ENCODE data around the gene RBM47.

Gene RBM47

GRCh38 chr4:40661803-40662202 is 32.1 kb upstream of the RBM47 start:
- no peak overlapping the region for H2BK5ac ChIP-seq (ENCODE audit: low read depth, low read length, poor library complexity, severe bottlenecking)
- no peak overlapping the region for H3K23ac ChIP-seq (ENCODE audit: low read length in 2 of 2)
- no peak overlapping the region for H2BK120ac ChIP-seq (ENCODE audit: low read depth, low read length)
- no peak for DNase-seq
- H3K18ac ChIP-seq (ENCODE audit: low read depth in 1 of 2, low read length in 2 of 2), result no peak overlapping the region
- H3K27me3 ChIP-seq (ENCODE audit: control insufficient read depth in 1 of 2, insufficient read depth in 1 of 2, low read length in 2 of 2), result no peaks in the 10 kb centered on the region
- no peak overlapping the region for H3K4me3 ChIP-seq (ENCODE audit: insufficient read depth in 1 of 2, low read depth in 1 of 2, low read length in 2 of 2)
- H4K91ac ChIP-seq (ENCODE audit: low read length), result no peak overlapping the region
- no peak overlapping the region for H2BK12ac ChIP-seq (ENCODE audit: low read length in 2 of 2)
- H3K27ac ChIP-seq (ENCODE audit: low read length, poor library complexity, severe bottlenecking), result no peak overlapping the region
- peaks cover 2% of the 10 kb centered on the region for H3K4me1 ChIP-seq (ENCODE audit: control insufficient read depth, insufficient read depth, low read depth, low read length)
- no peaks in the 10 kb centered on the region for H3K36me3 ChIP-seq (ENCODE audit: control insufficient read depth in 1 of 2, insufficient read depth in 2 of 2, low read depth in 1 of 2, low read length in 2 of 2)
- H3K9me3 ChIP-seq (ENCODE audit: control insufficient read depth, low read length), result no peaks in the 10 kb centered on the region
- peak overlapping the region; percentile 9 for H2AK5ac ChIP-seq (ENCODE audit: low read length, severe bottlenecking)
- H3K4ac ChIP-seq (ENCODE audit: low read depth in 1 of 2, low read length in 2 of 2), result no peak overlapping the region
- no peak overlapping the region for H3K4me2 ChIP-seq (ENCODE audit: low read length, poor library complexity, severe bottlenecking)
- no peak overlapping the region for H2BK15ac ChIP-seq (ENCODE audit: low read depth, poor library complexity, severe bottlenecking)
- 90% methylated on average over 3 of the region's 4 CpGs for WGBS
- no peak overlapping the region for H3K9ac ChIP-seq (ENCODE audit: low read length)
- no peak overlapping the region for H2AFZ ChIP-seq (ENCODE audit: low read depth, low read length)
- H3K14ac ChIP-seq (ENCODE audit: low read length in 2 of 2), result no peak overlapping the region
- H3K79me1 ChIP-seq (replicated peaks; ENCODE audit: low read length, poor library complexity, severe bottlenecking), result no peaks in the 10 kb centered on the region
- no peak overlapping the region for H4K8ac ChIP-seq (ENCODE audit: low read length)

DNA sequence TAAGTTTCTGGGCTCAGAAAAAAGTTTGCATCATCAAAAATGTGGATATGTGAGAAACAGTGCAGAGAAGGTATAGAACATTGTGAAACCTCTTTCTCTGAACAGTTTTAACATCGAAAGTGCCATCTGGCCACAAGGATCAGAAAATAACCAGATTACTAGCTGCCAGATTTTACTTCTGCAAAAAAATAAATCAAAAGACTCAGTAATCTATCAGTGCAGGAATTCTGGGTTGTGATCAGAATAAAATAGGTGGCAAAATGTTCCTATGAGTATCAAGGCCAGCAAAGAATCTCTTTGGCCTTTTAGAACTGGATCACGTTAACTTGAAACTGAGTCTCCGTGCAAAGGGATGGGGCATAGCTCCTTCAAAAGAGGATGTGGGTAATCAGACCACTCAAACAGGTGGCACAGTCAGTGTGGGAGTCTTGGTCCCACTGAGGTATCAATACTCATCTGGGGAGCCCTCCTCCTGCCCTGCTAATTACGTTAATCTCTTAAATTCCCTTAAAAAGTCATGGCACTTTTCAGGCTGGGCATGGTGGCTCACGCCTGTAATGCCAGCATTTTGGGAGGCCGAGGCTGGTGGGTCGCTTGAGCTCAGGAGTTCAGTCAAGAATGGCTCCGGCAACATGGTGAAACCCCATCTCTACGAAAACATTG is 26.7 kb upstream of the RBM47 start:
- H3K4me3 ChIP-seq (ENCODE audit: insufficient read depth in 1 of 2, low read depth in 1 of 2, low read length in 2 of 2), result no peak overlapping the region
- H3K79me1 ChIP-seq (replicated peaks; ENCODE audit: low read length, poor library complexity, severe bottlenecking), result no peaks in the 10 kb centered on the region
- H3K23ac ChIP-seq (ENCODE audit: low read length in 2 of 2), result no peak overlapping the region
- 91% methylated on average over 8 of the region's 9 CpGs for WGBS
- no peak overlapping the region for H2AFZ ChIP-seq (ENCODE audit: low read depth, low read length)
- H3K4me2 ChIP-seq (ENCODE audit: low read length, poor library complexity, severe bottlenecking), result no peak overlapping the region
- H4K8ac ChIP-seq (ENCODE audit: low read length), result no peak overlapping the region
- H2BK15ac ChIP-seq (ENCODE audit: low read depth, poor library complexity, severe bottlenecking), result no peak overlapping the region
- H2BK12ac ChIP-seq (ENCODE audit: low read length in 2 of 2), result no peak overlapping the region
- no peak overlapping the region for H3K27ac ChIP-seq (ENCODE audit: low read length, poor library complexity, severe bottlenecking)
- no peak overlapping the region for H2BK5ac ChIP-seq (ENCODE audit: low read depth, low read length, poor library complexity, severe bottlenecking)
- H3K14ac ChIP-seq (ENCODE audit: low read length in 2 of 2), result no peak overlapping the region
- H2BK120ac ChIP-seq (ENCODE audit: low read depth, low read length), result no peak overlapping the region
- H3K4ac ChIP-seq (ENCODE audit: low read depth in 1 of 2, low read length in 2 of 2), result no peak overlapping the region
- H3K9me3 ChIP-seq (ENCODE audit: control insufficient read depth, low read length), result no peaks in the 10 kb centered on the region
- no peak overlapping the region for H3K9ac ChIP-seq (ENCODE audit: low read length)
- no peak overlapping the region for H2AK5ac ChIP-seq (ENCODE audit: low read length, severe bottlenecking)
- no peak for DNase-seq
- H3K27me3 ChIP-seq (ENCODE audit: control insufficient read depth in 1 of 2, insufficient read depth in 1 of 2, low read length in 2 of 2), result no peaks in the 10 kb centered on the region
- no peak overlapping the region for H4K91ac ChIP-seq (ENCODE audit: low read length)
- no peaks in the 10 kb centered on the region for H3K4me1 ChIP-seq (ENCODE audit: control insufficient read depth, insufficient read depth, low read depth, low read length)
- H3K36me3 ChIP-seq (ENCODE audit: control insufficient read depth in 1 of 2, insufficient read depth in 2 of 2, low read depth in 1 of 2, low read length in 2 of 2), result no peaks in the 10 kb centered on the region
- no peak overlapping the region for H3K18ac ChIP-seq (ENCODE audit: low read depth in 1 of 2, low read length in 2 of 2)

DNA sequence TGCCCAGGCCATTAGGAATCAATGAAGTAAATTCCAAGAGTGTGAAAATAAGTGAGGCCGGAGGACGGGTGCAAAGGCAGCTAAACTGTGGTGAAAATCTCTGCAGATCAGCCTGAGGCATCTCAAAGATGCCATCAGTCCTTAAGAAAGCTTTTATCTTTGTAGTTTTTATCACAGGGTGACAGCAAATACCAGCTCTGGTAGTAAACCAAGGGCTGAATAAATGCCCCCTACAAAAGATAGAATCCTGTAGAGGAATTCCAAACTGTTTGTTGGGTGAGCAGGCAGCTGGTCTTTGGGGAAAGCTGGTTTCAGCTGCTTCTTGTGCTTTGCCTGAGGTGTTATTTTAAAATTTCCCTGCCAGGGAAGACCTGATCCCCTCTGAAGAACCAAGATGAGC is 21.6 kb upstream of the RBM47 start:
- Histone ChIP-seq H3K4me1 (ENCODE audit: control insufficient read depth, insufficient read depth, low read depth, low read length) (no peaks in the 10 kb centered on the region), H3K23ac (ENCODE audit: low read length in 2 of 2) (no peak overlapping the region), H3K4me2 (ENCODE audit: low read length, poor library complexity, severe bottlenecking) (no peak overlapping the region), H4K91ac (ENCODE audit: low read length) (no peak overlapping the region), H3K18ac (ENCODE audit: low read depth in 1 of 2, low read length in 2 of 2) (no peak overlapping the region), H3K36me3 (ENCODE audit: control insufficient read depth in 1 of 2, insufficient read depth in 2 of 2, low read depth in 1 of 2, low read length in 2 of 2) (no peaks in the 10 kb centered on the region), H3K9me3 (ENCODE audit: control insufficient read depth, low read length) (no peaks in the 10 kb centered on the region), H2AK5ac (ENCODE audit: low read length, severe bottlenecking) (no peak overlapping the region), H3K4ac (ENCODE audit: low read depth in 1 of 2, low read length in 2 of 2) (no peak overlapping the region), H2AFZ (ENCODE audit: low read depth, low read length) (no peak overlapping the region), H3K14ac (ENCODE audit: low read length in 2 of 2) (no peak overlapping the region), H4K8ac (ENCODE audit: low read length) (no peak overlapping the region), H2BK15ac (ENCODE audit: low read depth, poor library complexity, severe bottlenecking) (no peak overlapping the region), H3K4me3 (ENCODE audit: insufficient read depth in 1 of 2, low read depth in 1 of 2, low read length in 2 of 2) (no peak overlapping the region), H3K27me3 (ENCODE audit: control insufficient read depth in 1 of 2, insufficient read depth in 1 of 2, low read length in 2 of 2) (no peaks in the 10 kb centered on the region), H3K79me1 (replicated peaks; ENCODE audit: low read length, poor library complexity, severe bottlenecking) (no peaks in the 10 kb centered on the region), H2BK12ac (ENCODE audit: low read length in 2 of 2) (no peak overlapping the region), H3K27ac (ENCODE audit: low read length, poor library complexity, severe bottlenecking) (no peak overlapping the region), H2BK120ac (ENCODE audit: low read depth, low read length) (no peak overlapping the region), H2BK5ac (ENCODE audit: low read depth, low read length, poor library complexity, severe bottlenecking) (no peak overlapping the region), H3K9ac (ENCODE audit: low read length) (no peak overlapping the region)
- no peak for DNase-seq
- WGBS, result 86% methylated on average over 2 of the region's 2 CpGs

DNA sequence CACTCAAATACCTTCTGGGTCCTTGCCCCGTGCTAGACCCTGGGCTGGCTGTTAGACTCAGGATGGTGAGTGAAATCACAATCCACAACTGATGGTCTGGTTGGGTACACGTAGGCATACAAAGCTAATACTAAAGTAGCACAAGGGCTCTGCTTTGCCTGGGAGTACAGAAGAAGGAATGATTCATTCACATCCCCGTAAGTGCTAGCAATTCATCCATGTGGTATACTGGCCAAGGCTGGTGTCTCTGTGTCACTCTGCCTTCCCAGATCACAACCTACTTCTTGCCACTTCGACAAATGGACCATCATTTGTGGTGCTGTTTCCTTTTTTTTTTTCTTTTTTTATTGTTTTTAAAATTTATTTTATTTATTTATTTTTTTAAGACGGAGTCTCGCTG is 19.7 kb upstream of the RBM47 start:
- no peak overlapping the region for H2BK5ac ChIP-seq (ENCODE audit: low read depth, low read length, poor library complexity, severe bottlenecking)
- H3K4me3 ChIP-seq (ENCODE audit: insufficient read depth in 1 of 2, low read depth in 1 of 2, low read length in 2 of 2), result no peak overlapping the region
- H2AK5ac ChIP-seq (ENCODE audit: low read length, severe bottlenecking), result no peak overlapping the region
- no peak overlapping the region for H3K18ac ChIP-seq (ENCODE audit: low read depth in 1 of 2, low read length in 2 of 2)
- no peak overlapping the region for H3K14ac ChIP-seq (ENCODE audit: low read length in 2 of 2)
- H2BK15ac ChIP-seq (ENCODE audit: low read depth, poor library complexity, severe bottlenecking), result no peak overlapping the region
- no peaks in the 10 kb centered on the region for H3K36me3 ChIP-seq (ENCODE audit: control insufficient read depth in 1 of 2, insufficient read depth in 2 of 2, low read depth in 1 of 2, low read length in 2 of 2)
- no peaks in the 10 kb centered on the region for H3K9me3 ChIP-seq (ENCODE audit: control insufficient read depth, low read length)
- H3K4me2 ChIP-seq (ENCODE audit: low read length, poor library complexity, severe bottlenecking), result no peak overlapping the region
- no peak overlapping the region for H3K23ac ChIP-seq (ENCODE audit: low read length in 2 of 2)
- no peaks in the 10 kb centered on the region for H3K4me1 ChIP-seq (ENCODE audit: control insufficient read depth, insufficient read depth, low read depth, low read length)
- H3K79me1 ChIP-seq (replicated peaks; ENCODE audit: low read length, poor library complexity, severe bottlenecking), result no peaks in the 10 kb centered on the region
- WGBS, result 98% methylated on average over 5 of the region's 6 CpGs
- H3K27me3 ChIP-seq (ENCODE audit: control insufficient read depth in 1 of 2, insufficient read depth in 1 of 2, low read length in 2 of 2), result peaks cover 0 to 5% of the 10 kb centered on the region in 2 experiments
- H3K9ac ChIP-seq (ENCODE audit: low read length), result no peak overlapping the region
- no peak overlapping the region for H3K4ac ChIP-seq (ENCODE audit: low read depth in 1 of 2, low read length in 2 of 2)
- no peak for DNase-seq
- no peak overlapping the region for H2AFZ ChIP-seq (ENCODE audit: low read depth, low read length)
- H2BK120ac ChIP-seq (ENCODE audit: low read depth, low read length), result no peak overlapping the region
- H4K91ac ChIP-seq (ENCODE audit: low read length), result no peak overlapping the region
- H4K8ac ChIP-seq (ENCODE audit: low read length), result no peak overlapping the region
- no peak overlapping the region for H2BK12ac ChIP-seq (ENCODE audit: low read length in 2 of 2)
- H3K27ac ChIP-seq (ENCODE audit: low read length, poor library complexity, severe bottlenecking), result no peak overlapping the region
